Thyroid gland (tissue), 4 donors: ENCODE results near the gene MYL11. TPM values are rescaled to one million over a fixed set of nuclear protein-coding genes. Genes with fewer than 3 reads are reported as not detected.

Experiments used
- DNase-seq, 2 donors: peaks; one replicate each; pipeline ENCODE4 v3.0.0-alpha.2; 2019
- H3K27ac ChIP-seq, 3 donors: fragments of 200-600 bp; sonication (generic); 1 replicate in 2 of 3; 2 replicates in 1 of 3; pipeline ENCODE4 v1.5.1; 2016 to 2019; ENCODE audit warnings: mild to moderate bottlenecking in 1 of 3, moderate library complexity in 1 of 3
- H3K27me3 ChIP-seq: fragments of 200-600 bp; sonication (generic); one replicate; pipeline ENCODE4 v1.5.1; 2019
- H3K36me3 ChIP-seq, 2 donors: fragments of 200-600 bp; sonication (generic); one replicate each; pipeline ENCODE4 v1.5.1; 2016 to 2019
- H3K4me1 ChIP-seq, 2 donors: fragments of 200-600 bp; sonication (generic); one replicate each; pipeline ENCODE4 v1.5.1; 2017 to 2019
- H3K4me3 ChIP-seq, 3 donors: fragments of 200-600 bp; sonication (generic); replicated peaks in 1 of 3; 1 replicate in 2 of 3; 2 replicates in 1 of 3; pipeline ENCODE4 v1.5.1; 2016; ENCODE audit warnings: mild to moderate bottlenecking in 1 of 3
- H3K9me3 ChIP-seq: fragments of 200-600 bp; sonication (generic); one replicate; pipeline ENCODE4 v1.5.1; 2017
- CTCF ChIP-seq, 6 experiments: fragments of 200-600 bp in 3 of 6; fragments of 450-650 bp in 3 of 6; sonication (generic) in 3 of 6; IDR thresholded peaks; one replicate each; pipeline ENCODE4 v1.5.1; 2016 to 2019; ENCODE audit warnings: antibody characterized with exemption in 6 of 6, mild to moderate bottlenecking in 2 of 6, inconsistent platforms in 1 of 6, moderate library complexity in 1 of 6
- POLR2A ChIP-seq, 2 donors: fragments of 450-650 bp; IDR thresholded peaks; one replicate each; pipeline ENCODE4 v1.6.1; 2017; ENCODE audit warnings: antibody characterized with exemption in 2 of 2, mild to moderate bottlenecking in 2 of 2, moderate library complexity in 1 of 2
- WGBS, 2 donors: methylation state at CpG; one replicate each; pipeline ENCODE4 v1.1.5; 2017; 5-methylcytosine and 5-hydroxymethylcytosine counted together
- intact Hi-C: fragments of 100-400 bp; cut with DNase I; formaldehyde crosslinking; loops from one replicate; pipeline ENCODE4 v1.15.1; 2023
- total RNA-seq, 4 donors: library from RNA; depleted of rRNA; stranded (reverse); fragments of >200 nt; gene quantifications; one replicate each; pipeline ENCODE4 v1.2.3, GENCODE V29; 2016

The MYL11 gene
- total RNA-seq, 4 donors from 2014 or later = not detected

GRCh38 chr16:30366511-30366910 lies 8.1 kb upstream of the MYL11 start:
- intact Hi-C loops = no loop called here
- 77 to 83% methylated on average over 4 of the region's 4 CpGs for WGBS, 2 donors
- no peak overlapping the region for H3K4me3 ChIP-seq
- no peak for DNase-seq
- no peaks in the 10 kb centered on the region for H3K9me3 ChIP-seq
- TF ChIP-seq POLR2A (IDR thresholded peaks at IDR 0.05) (no peak), CTCF (IDR thresholded peaks at IDR 0.05) (no peak)
- peaks cover 2 to 12% of the 10 kb centered on the region in 2 donors for H3K36me3 ChIP-seq
- H3K27me3 ChIP-seq = no peaks in the 10 kb centered on the region
- peaks cover 16 to 36% of the 10 kb centered on the region in 2 donors for H3K4me1 ChIP-seq
- H3K27ac ChIP-seq = no peak overlapping the region

GRCh38 chr16:30367349-30368009 lies 7.1 kb upstream of the MYL11 start:
- H3K36me3 ChIP-seq = peaks cover 2 to 12% of the 10 kb centered on the region in 2 donors
- no peak for TF ChIP-seq POLR2A (IDR thresholded peaks at IDR 0.05)
- TF ChIP-seq CTCF (IDR thresholded peaks at IDR 0.05) = no peak
- peaks cover 16 to 37% of the 10 kb centered on the region in 2 donors for H3K4me1 ChIP-seq
- no peak for DNase-seq
- H3K9me3 ChIP-seq = no peaks in the 10 kb centered on the region
- H3K4me3 ChIP-seq = no peak overlapping the region
- no peak overlapping the region for H3K27ac ChIP-seq
- no peaks in the 10 kb centered on the region for H3K27me3 ChIP-seq
- intact Hi-C loops = no loop called here
- WGBS, 2 donors = 72 to 86% methylated on average over 8 to 9 of the region's 10 CpGs

GRCh38 chr16:30368122-30368791 lies 6.3 kb upstream of the MYL11 start:
- DNase-seq = no peak
- WGBS, 2 donors = 2 to 3% methylated on average over 7 to 8 of the region's 8 CpGs
- TF ChIP-seq CTCF (IDR thresholded peaks at IDR 0.05) = no peak
- H3K4me1 ChIP-seq = peaks cover 16 to 37% of the 10 kb centered on the region in 2 donors
- H3K9me3 ChIP-seq = no peaks in the 10 kb centered on the region
- peak overlapping the region in 1 of 3 donors; percentile 24 for H3K27ac ChIP-seq
- peak overlapping the region; percentile 35 to 87 (median 75) for H3K4me3 ChIP-seq
- H3K36me3 ChIP-seq = peaks cover 2 to 12% of the 10 kb centered on the region in 2 donors
- no peaks in the 10 kb centered on the region for H3K27me3 ChIP-seq
- intact Hi-C loops = no loop called here

GRCh38 chr16:30368792-30369090 lies 5.9 kb upstream of the MYL11 start:
- Histone ChIP-seq H3K27me3 (no peaks in the 10 kb centered on the region), H3K9me3 (no peaks in the 10 kb centered on the region), H3K36me3 (peaks cover 2 to 12% of the 10 kb centered on the region in 2 donors), H3K27ac (peak overlapping the region in 2 of 3 donors; percentile 24 to 32), H3K4me3 (peak overlapping the region; percentile 35 to 87 (median 75)), H3K4me1 (peaks cover 16 to 37% of the 10 kb centered on the region in 2 donors)
- WGBS, 2 donors = 0 to 28% methylated on average over 1 to 4 of the region's 4 CpGs
- intact Hi-C loops = no loop called here
- no peak for TF ChIP-seq CTCF (IDR thresholded peaks at IDR 0.05)
- no peak for TF ChIP-seq POLR2A (IDR thresholded peaks at IDR 0.05)
- DNase-seq = no peak
